Psoas muscle (tissue), 8 donors: ENCODE data around the gene CD226. TPM values are rescaled to one million over a fixed set of nuclear protein-coding genes. Genes with fewer than 3 reads are reported as not detected.

Experiments
- ATAC-seq, 4 donors: fragments of 200-7000 bp; cut with Tn5 transposase; one replicate each; pipeline ENCODE4 v1.9.1; 2020; ENCODE audit warnings: moderate library complexity in 3 of 4, mild to moderate bottlenecking in 2 of 4
- DNase-seq, 2 donors: peaks; one replicate each; pipeline ENCODE4 v3.0.0-alpha.2; 2020
- H3K27ac ChIP-seq: fragments of 200-600 bp; one replicate; pipeline ENCODE4 v1.8.0; 2022
- H3K27me3 ChIP-seq, 3 donors: fragments of 200-600 bp in 1 of 3; one replicate each; pipeline versions ENCODE4 v1.6.1 to v1.8.0; 2013 to 2022; ENCODE audit warnings: low read length in 2 of 3, mild to moderate bottlenecking in 2 of 3, moderate library complexity in 1 of 3; ENCODE audit not compliant: insufficient read depth in 3 of 3
- H3K36me3 ChIP-seq, 2 donors: fragments of 200-600 bp in 1 of 2; one replicate each; pipeline versions ENCODE4 v1.6.1 to v1.8.0; 2013 to 2022; ENCODE audit warnings: low read depth in 1 of 2, mild to moderate bottlenecking in 1 of 2, moderate library complexity in 1 of 2; ENCODE audit not compliant: insufficient read depth in 1 of 2
- H3K4me1 ChIP-seq: fragments of 200-600 bp; one replicate; pipeline ENCODE4 v1.8.0; 2022
- H3K4me3 ChIP-seq: fragments of 200-600 bp; one replicate; pipeline ENCODE4 v1.8.0; 2022; ENCODE audit warnings: mild to moderate bottlenecking
- H3K9me3 ChIP-seq: fragments of 200-600 bp; one replicate; pipeline ENCODE4 v1.8.0; 2022
- CTCF ChIP-seq: fragments of 200-600 bp; IDR thresholded peaks from one replicate; pipeline ENCODE4 v1.8.0; 2022; ENCODE audit warnings: antibody characterized with exemption
- WGBS, 3 donors: extraction: QIAGEN DNeasy Blood & Tissue Kit; methylation state at CpG; one replicate each; pipeline versions ENCODE4 v1.1.6 to v1.1.7; 2013; 5-methylcytosine and 5-hydroxymethylcytosine counted together
- intact Hi-C, 2 donors: fragments of 100-400 bp; cut with DNase I; formaldehyde crosslinking; loops; one replicate each; pipeline versions ENCODE4 v1.11.0 to v1.14.2; 2022
- polyA plus RNA-seq, 3 donors: library from polyadenylated mRNA; stranded (reverse); fragments of 200-250 nt; gene quantifications; one replicate each; pipeline ENCODE4 v1.2.3, GENCODE V29; 2013
- total RNA-seq, 4 donors: library from RNA; stranded (reverse); fragmentation: NEBNext Ultra II Directional in 2 of 4; extraction: Animal tissue kit (Norgen Biotek cat#: 25700) in 2 of 4; gene quantifications; one replicate each; pipeline versions ENCODE4 v1.2.1 to v1.2.4, GENCODE V29; 2021 to 2023
- donor health status: healthy with polysubstance abuse.
- donor health status: DM: no; HTN: no; CAD: no; lungs with moderate emphysema.
- donor health status: Bipolar disorder and iron deficiency.
- donor health status: healthy.
- donor health status: DM: yes; HTN: yes; CAD: no.
- donor health status: DM: no; HTN: no; CAD: no.
- donor health status: DM: no; HTN: no; CAD: no.
- donor health status: DM: yes; HTN: yes; CAD: no.

CD226 gene
- total and polyA plus RNA-seq, 7 donors: 0.06 to 1.8 (median 0.27) TPM

- no peak for TF ChIP-seq CTCF
- intact Hi-C loops: no loop called here
- no peak overlapping the region for H3K27ac ChIP-seq
- H3K4me3 ChIP-seq: no peak overlapping the region
- no peak for DNase-seq
- H3K9me3 ChIP-seq: no peaks in the 10 kb centered on the region
- no peak for ATAC-seq
- no peaks in the 10 kb centered on the region for H3K27me3 ChIP-seq
- no peaks in the 10 kb centered on the region for H3K36me3 ChIP-seq
- 90 to 98% (median 92%) methylated on average over 2 to 3 of the region's 3 CpGs for WGBS, 3 donors
- H3K4me1 ChIP-seq: no peaks in the 10 kb centered on the region
These were observed 71.2 kb downstream of the CD226 start for GRCh38 chr18:69876490-69876889.

- ATAC-seq (no peak), DNase-seq (no peak)
- WGBS, 3 donors: 85 to 89% (median 89%) methylated on average over 2 of the region's 2 CpGs
- Histone ChIP-seq H3K4me1 (no peaks in the 10 kb centered on the region), H3K27me3 (no peaks in the 10 kb centered on the region), H3K27ac (no peak overlapping the region), H3K4me3 (no peak overlapping the region), H3K36me3 (no peaks in the 10 kb centered on the region), H3K9me3 (no peaks in the 10 kb centered on the region)
- no peak for TF ChIP-seq CTCF
- intact Hi-C loops: no loop called here
These were observed 73.6 kb downstream of the CD226 start for GRCh38 chr18:69874058-69874457.

- 87 to 95% (median 88%) methylated on average over 4 of the region's 4 CpGs for WGBS, 3 donors
- Histone ChIP-seq H3K4me1 (no peaks in the 10 kb centered on the region), H3K9me3 (no peaks in the 10 kb centered on the region), H3K4me3 (no peak overlapping the region), H3K36me3 (no peaks in the 10 kb centered on the region), H3K27me3 (no peaks in the 10 kb centered on the region), H3K27ac (no peak overlapping the region)
- intact Hi-C loops: no loop called here
- DNase-seq: no peak
- no peak for ATAC-seq
- no peak for TF ChIP-seq CTCF
These were observed 75.0 kb downstream of the CD226 start for GRCh38 chr18:69872661-69873060.

GRCh38 chr18:69871363-69871762, 76.3 kb downstream of the CD226 start:
- Histone ChIP-seq H3K27ac (no peak overlapping the region), H3K9me3 (no peaks in the 10 kb centered on the region), H3K36me3 (no peaks in the 10 kb centered on the region), H3K4me3 (no peak overlapping the region), H3K4me1 (no peaks in the 10 kb centered on the region), H3K27me3 (no peaks in the 10 kb centered on the region)
- TF ChIP-seq CTCF: no peak
- ATAC-seq (no peak), DNase-seq (no peak)
- intact Hi-C loops: no loop called here
- WGBS, 3 donors: 69 to 85% (median 75%) methylated on average over 2 of the region's 2 CpGs

- Histone ChIP-seq H3K9me3 (no peaks in the 10 kb centered on the region), H3K27me3 (no peaks in the 10 kb centered on the region), H3K4me1 (no peaks in the 10 kb centered on the region), H3K4me3 (no peak overlapping the region), H3K36me3 (no peaks in the 10 kb centered on the region), H3K27ac (no peak overlapping the region)
- TF ChIP-seq CTCF: no peak
- WGBS, 3 donors: 70 to 82% (median 76%) methylated on average over 4 of the region's 4 CpGs
- DNase-seq: no peak
- no peak for ATAC-seq
- intact Hi-C loops: no loop called here
These were observed 76.9 kb downstream of the CD226 start for GRCh38 chr18:69870736-69871135.
